ENCODE data around the gene CNN1. TPM values are rescaled to one million over a fixed set of nuclear protein-coding genes. Genes with fewer than 3 reads are reported as not detected.
"Not testable (repeated sequence)": the region's sequence is repeated elsewhere in the genome, so short reads cannot be mapped to it uniquely, and the experiment has no call there.

The CNN1 gene
- total RNA-seq, 1 donor from 2014 or later = 9.9 TPM

DNA sequence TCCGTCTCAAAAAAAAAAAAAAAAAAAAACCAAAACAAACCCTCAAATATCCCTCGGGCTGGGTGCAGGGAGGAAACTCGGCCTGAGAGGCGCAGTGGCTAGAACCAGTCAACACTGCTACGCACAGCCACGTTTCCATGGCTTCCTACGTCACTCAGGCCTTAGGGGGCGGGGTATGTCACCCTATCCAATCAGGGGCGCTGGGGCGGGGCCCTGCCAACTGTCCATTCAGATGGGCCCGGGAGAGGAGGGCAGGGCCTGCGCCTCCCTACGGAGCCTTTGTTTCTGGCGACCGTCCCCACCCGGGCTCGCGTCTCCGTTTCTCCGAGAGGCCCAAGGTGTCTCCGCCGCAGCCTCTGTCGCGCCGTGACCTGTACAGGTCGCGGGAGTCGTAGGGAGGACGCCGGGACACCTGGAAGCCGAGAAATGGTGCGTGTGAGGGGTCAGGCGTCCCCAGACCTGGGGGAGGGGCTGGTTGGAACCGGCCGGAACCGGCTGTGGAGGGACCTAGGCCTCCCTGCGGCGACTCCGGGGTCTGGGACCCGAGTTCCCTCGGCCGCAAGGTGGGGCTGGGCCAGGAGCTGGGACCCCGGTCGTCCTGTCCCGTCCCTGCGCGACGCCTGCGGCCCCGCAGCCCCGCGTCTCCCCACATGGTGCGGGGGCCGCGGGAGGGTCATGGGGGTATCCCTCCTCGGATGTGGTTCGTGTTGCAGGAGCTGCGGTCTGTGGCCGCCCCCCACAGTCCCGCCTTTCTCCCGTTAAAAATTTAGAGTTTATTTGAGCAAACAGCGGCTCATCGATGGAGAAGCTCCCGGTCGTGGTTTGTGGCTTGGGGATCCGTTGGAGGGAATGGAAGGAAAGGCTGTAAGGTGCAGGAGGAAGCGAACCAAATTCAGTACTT lies 58.8 kb downstream of the CNN1 start, which contains the start of gene ZNF627:
TSS of gene ZNF627 (plus strand) at position 282 of the 901 bp plus-strand sequence. CDS start at position 427, 145 bp downstream.
- no peaks in the 10 kb centered on the region for H3K9me3 Mint-ChIP-seq (ENCODE audit: unreplicated experiment)
- peak; percentile 99 for DNase-seq (ENCODE audit: extremely low spot score, unreplicated experiment)
- H3K4me1 Mint-ChIP-seq (ENCODE audit: unreplicated experiment) = peaks cover 43% of the 10 kb centered on the region
- TF ChIP-seq, protein P1, sequence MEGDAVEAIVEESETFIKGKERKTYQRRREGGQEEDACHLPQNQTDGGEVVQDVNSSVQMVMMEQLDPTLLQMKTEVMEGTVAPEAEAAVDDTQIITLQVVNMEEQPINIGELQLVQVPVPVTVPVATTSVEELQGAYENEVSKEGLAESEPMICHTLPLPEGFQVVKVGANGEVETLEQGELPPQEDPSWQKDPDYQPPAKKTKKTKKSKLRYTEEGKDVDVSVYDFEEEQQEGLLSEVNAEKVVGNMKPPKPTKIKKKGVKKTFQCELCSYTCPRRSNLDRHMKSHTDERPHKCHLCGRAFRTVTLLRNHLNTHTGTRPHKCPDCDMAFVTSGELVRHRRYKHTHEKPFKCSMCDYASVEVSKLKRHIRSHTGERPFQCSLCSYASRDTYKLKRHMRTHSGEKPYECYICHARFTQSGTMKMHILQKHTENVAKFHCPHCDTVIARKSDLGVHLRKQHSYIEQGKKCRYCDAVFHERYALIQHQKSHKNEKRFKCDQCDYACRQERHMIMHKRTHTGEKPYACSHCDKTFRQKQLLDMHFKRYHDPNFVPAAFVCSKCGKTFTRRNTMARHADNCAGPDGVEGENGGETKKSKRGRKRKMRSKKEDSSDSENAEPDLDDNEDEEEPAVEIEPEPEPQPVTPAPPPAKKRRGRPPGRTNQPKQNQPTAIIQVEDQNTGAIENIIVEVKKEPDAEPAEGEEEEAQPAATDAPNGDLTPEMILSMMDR (IDR thresholded peaks at IDR 0.05) = no peak
- H3K4me3 Mint-ChIP-seq (ENCODE audit: unreplicated experiment) = peak within 1 kb of the TSS; percentile 98
- H3K27me3 Mint-ChIP-seq (ENCODE audit: unreplicated experiment) = no peaks in the 10 kb centered on the region
- H3K36me3 Mint-ChIP-seq (ENCODE audit: unreplicated experiment) = peaks cover 11% of the 10 kb centered on the region
- peak within 1 kb of the TSS; percentile 96 for H3K27ac Mint-ChIP-seq (ENCODE audit: unreplicated experiment)

DNA sequence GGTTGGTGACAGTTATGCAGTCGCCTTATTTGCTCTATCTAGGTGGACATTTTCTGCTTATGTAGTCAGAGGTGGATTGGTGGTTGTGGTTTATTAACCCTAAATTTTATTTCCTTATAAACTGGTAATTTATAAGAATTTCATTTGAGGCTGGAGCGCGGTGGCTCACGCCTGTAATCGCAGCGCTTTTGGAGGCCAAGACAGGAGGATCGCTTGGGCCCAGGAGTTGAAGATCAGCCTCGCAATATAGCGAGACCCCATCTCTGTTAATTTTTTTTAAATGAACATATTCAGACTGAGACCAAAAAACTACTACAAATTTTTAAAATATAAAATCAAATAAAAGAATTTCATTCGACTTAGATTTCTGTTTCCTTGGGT lies 59.4 kb downstream of the CNN1 start:
- Mint-ChIP-seq H3K27ac (ENCODE audit: unreplicated experiment) (peak overlapping the region; percentile 96), H3K4me3 (ENCODE audit: unreplicated experiment) (peak overlapping the region; percentile 98), H3K36me3 (ENCODE audit: unreplicated experiment) (peaks cover 13% of the 10 kb centered on the region), H3K9me3 (ENCODE audit: unreplicated experiment) (no peaks in the 10 kb centered on the region), H3K27me3 (ENCODE audit: unreplicated experiment) (no peaks in the 10 kb centered on the region), H3K4me1 (ENCODE audit: unreplicated experiment) (peaks cover 45% of the 10 kb centered on the region)
- no peak for DNase-seq (ENCODE audit: extremely low spot score, unreplicated experiment)
- TF ChIP-seq, protein P1 (IDR thresholded peaks at IDR 0.05) = no peak

DNA sequence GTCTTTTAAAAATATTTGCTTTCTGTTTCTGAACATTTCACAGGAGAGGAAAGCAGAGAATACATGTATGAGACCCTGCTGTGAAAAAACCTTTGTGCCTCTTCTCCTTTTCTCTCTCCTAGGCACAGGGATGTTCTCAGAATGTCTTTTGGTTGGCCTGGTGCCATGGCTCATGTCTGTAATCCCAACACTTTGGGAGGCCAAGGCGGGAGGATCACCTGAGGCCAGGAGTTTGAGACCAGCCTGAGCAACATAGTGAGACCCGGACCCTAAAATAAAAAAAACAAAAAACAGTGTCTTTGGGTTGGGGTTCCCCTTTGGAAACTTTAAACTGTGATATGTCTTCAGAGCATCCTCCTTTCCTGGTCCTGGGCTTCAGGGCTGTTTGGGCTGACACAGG lies 60.1 kb downstream of the CNN1 start:
- TF ChIP-seq, protein P1 (IDR thresholded peaks at IDR 0.05) = no peak
- H3K27me3 Mint-ChIP-seq (ENCODE audit: unreplicated experiment) = no peaks in the 10 kb centered on the region
- peak overlapping the region; percentile 98 for H3K4me3 Mint-ChIP-seq (ENCODE audit: unreplicated experiment)
- H3K9me3 Mint-ChIP-seq (ENCODE audit: unreplicated experiment) = no peaks in the 10 kb centered on the region
- peak overlapping the region; percentile 80 for H3K27ac Mint-ChIP-seq (ENCODE audit: unreplicated experiment)
- H3K4me1 Mint-ChIP-seq (ENCODE audit: unreplicated experiment) = peaks cover 45% of the 10 kb centered on the region
- peaks cover 14% of the 10 kb centered on the region for H3K36me3 Mint-ChIP-seq (ENCODE audit: unreplicated experiment)
- no peak for DNase-seq (ENCODE audit: extremely low spot score, unreplicated experiment)

DNA sequence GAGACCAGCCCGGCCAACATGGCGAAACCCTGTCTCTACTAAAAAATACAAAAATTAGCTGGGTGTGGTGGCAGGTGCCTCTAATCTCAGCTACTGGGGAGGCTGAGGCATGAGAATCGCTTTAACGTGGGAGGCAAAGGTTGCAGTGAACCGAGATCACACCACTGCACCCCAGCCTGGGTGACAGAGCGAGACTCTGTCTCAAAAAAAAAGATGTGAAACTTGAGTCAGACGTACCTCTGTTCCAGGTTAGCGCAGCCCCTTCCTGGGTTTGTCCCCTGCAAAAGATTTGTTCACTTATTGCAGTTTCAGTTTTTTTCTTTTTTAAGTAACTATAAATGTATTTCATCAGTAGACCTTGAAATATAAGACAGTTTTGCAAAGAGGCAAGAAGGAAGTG lies 61.1 kb downstream of the CNN1 start:
- peaks cover 45% of the 10 kb centered on the region for H3K4me1 Mint-ChIP-seq (ENCODE audit: unreplicated experiment)
- DNase-seq (ENCODE audit: extremely low spot score, unreplicated experiment); H3K4me3 Mint-ChIP-seq (ENCODE audit: unreplicated experiment); H3K9me3 Mint-ChIP-seq (ENCODE audit: unreplicated experiment); H3K27me3 Mint-ChIP-seq (ENCODE audit: unreplicated experiment): not testable (repeated sequence)
- H3K27ac Mint-ChIP-seq (ENCODE audit: unreplicated experiment) = peak overlapping the region; percentile 80
- H3K36me3 Mint-ChIP-seq (ENCODE audit: unreplicated experiment) = peaks cover 20% of the 10 kb centered on the region

Small RNA genes lying within 50 kb of the gene (microRNA-seq; reads per million reads assigned to microRNA genes)
- gene MIR7974 (ENCODE audit: unreplicated experiment) = not detected

Other genes starting within 250 kb of the CNN1 start
- gene TSPAN16, start 242.7 kb upstream of the CNN1 start, total RNA-seq = not detected in 2 replicates
- 2.6 and 4.3 TPM in 2 replicates for gene RAB3D, start 199.2 kb upstream of the CNN1 start, total RNA-seq
- 57.4 and 64.1 TPM in 2 replicates for gene TMEM205, start 192.6 kb upstream of the CNN1 start, total RNA-seq
- 22.4 and 28.1 TPM in 2 replicates for gene CCDC159, start 192.3 kb upstream of the CNN1 start, total RNA-seq
- gene PLPPR2, start 183.4 kb upstream of the CNN1 start, total RNA-seq = 51.9 and 55.8 TPM in 2 replicates
- gene SWSAP1, start 164.2 kb upstream of the CNN1 start, total RNA-seq = 1.3 and 2.4 TPM in 2 replicates
- 2.3 and 2.4 TPM in 2 replicates for gene EPOR, start 154.5 kb upstream of the CNN1 start, total RNA-seq
- 1.1 and 1.9 TPM in 2 replicates for gene RGL3, start 119.5 kb upstream of the CNN1 start, total RNA-seq
- gene ODAD3, start 103.7 kb upstream of the CNN1 start, total RNA-seq = not detected in 2 replicates
- gene PRKCSH, start 103.2 kb upstream of the CNN1 start, total RNA-seq = 398 and 415 TPM in 2 replicates
- not detected in 2 replicates for gene ELAVL3, start 57.8 kb upstream of the CNN1 start, total RNA-seq
- 10.3 and 15.1 TPM in 2 replicates for gene ZNF653, start 33.0 kb upstream of the CNN1 start, total RNA-seq
- gene ECSIT, start 9.7 kb upstream of the CNN1 start, total RNA-seq = 28.9 and 30.0 TPM in 2 replicates
- 49.2 and 49.9 TPM in 2 replicates for gene ELOF1, start 20.4 kb downstream of the CNN1 start, total RNA-seq
- gene ACP5, start 38.8 kb downstream of the CNN1 start, total RNA-seq = 1.3 and 1.6 TPM in 2 replicates
- 18.2 and 18.3 TPM in 2 replicates for gene ZNF627, start 58.6 kb downstream of the CNN1 start, total RNA-seq
- gene ZNF823, start 200.1 kb downstream of the CNN1 start, total RNA-seq = 4.1 and 4.3 TPM in 2 replicates
- gene ZNF441, start 228.1 kb downstream of the CNN1 start, total RNA-seq = 6.4 and 6.6 TPM in 2 replicates

Measured in osteocyte (in vitro differentiated cells).